IPS-15b (cell line): ENCODE data around the gene EPS8L3.

Experiments used
- H3K27me3 ChIP-seq: one replicate; pipeline ENCODE4 v1.6.1; 2013; ENCODE audit warnings: low read length; ENCODE audit not compliant: control insufficient read depth, insufficient read depth
- H3K36me3 ChIP-seq: one replicate; pipeline ENCODE4 v1.6.1; 2013; ENCODE audit warnings: low read length; ENCODE audit not compliant: control insufficient read depth, insufficient read depth
- H3K4me1 ChIP-seq: one replicate; pipeline ENCODE4 v1.6.1; 2013; ENCODE audit warnings: mild to moderate bottlenecking, low read length; ENCODE audit not compliant: control insufficient read depth, insufficient read depth
- H3K4me3 ChIP-seq: one replicate; pipeline ENCODE4 v1.5.1; 2013; ENCODE audit warnings: low read depth, low read length
- H3K9ac ChIP-seq: one replicate; pipeline ENCODE4 v1.6.1; 2013; ENCODE audit warnings: low read depth, mild to moderate bottlenecking, low read length
- H3K9me3 ChIP-seq: one replicate; pipeline ENCODE4 v1.6.1; 2013; ENCODE audit warnings: mild to moderate bottlenecking, low read length; ENCODE audit not compliant: control insufficient read depth, insufficient read depth

Gene EPS8L3

GRCh38 chr1:109791495-109792043, 27.8 kb upstream of the EPS8L3 start:
- Histone ChIP-seq H3K27me3 (no peaks in the 10 kb centered on the region), H3K9ac (no peak overlapping the region), H3K9me3 (no peaks in the 10 kb centered on the region), H3K4me3 (no peak overlapping the region), H3K36me3 (no peaks in the 10 kb centered on the region), H3K4me1 (peaks cover 11% of the 10 kb centered on the region)

DNA sequence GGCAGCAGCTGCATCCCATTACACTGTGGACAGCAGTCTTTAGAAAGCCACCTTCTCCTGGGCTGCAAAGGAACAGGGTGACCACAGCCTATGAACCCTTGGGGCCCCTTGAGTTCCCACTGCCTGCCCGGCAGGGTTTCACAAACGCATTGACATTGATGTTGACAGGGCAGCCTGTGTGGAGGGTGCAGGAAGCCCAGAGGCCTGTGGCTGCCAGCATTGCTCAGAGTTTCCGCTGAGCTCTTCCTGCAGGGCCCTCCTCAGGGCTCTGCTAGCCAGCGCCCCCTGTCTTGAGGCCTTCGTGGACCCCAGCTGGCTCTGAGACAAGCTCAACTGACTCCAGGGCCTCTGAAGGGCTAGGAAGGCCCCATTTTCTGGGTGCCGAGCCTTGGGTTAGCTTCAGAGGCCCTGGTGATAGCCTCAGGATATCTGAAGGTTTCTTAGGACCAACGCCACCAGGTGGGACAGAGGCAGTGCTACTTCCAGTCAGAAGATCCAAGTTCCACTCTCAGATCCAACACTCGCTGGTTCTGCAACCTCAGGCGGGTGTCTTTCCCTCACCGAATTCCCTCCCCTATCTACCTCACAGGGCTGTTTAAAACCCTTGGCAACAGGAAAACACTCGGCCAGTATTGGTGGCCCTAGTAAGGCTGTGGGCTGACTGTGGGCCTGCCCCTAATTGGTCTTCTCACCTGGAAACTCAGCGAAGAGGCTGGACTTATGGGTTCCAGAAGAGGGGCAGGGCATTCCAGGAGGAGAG, 27.2 kb upstream of the EPS8L3 start:
- no peaks in the 10 kb centered on the region for H3K36me3 ChIP-seq
- no peaks in the 10 kb centered on the region for H3K9me3 ChIP-seq
- H3K4me1 ChIP-seq = peaks cover 11% of the 10 kb centered on the region
- no peak overlapping the region for H3K4me3 ChIP-seq
- H3K9ac ChIP-seq = no peak overlapping the region
- no peaks in the 10 kb centered on the region for H3K27me3 ChIP-seq

DNA sequence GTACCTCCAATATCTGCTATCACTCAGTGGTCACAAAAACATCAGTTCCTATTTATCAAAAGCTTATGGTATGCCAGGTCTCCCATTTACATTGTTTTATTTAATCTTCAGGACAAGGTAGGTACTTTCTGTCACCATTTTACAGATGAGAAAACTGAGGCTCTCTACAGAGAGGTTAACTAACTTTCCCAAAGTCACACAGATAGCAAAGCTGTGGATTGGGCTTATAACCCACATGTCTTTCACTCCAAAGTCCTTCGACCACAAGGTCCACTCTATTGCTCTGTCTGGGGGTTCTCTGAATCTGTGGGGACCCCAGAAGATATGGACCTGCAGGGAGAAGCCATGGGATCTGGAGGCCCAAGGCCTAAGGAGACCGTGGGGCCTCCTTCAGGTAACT, 26.6 kb upstream of the EPS8L3 start:
- Histone ChIP-seq H3K9ac (no peak overlapping the region), H3K9me3 (no peaks in the 10 kb centered on the region), H3K4me3 (no peak overlapping the region), H3K4me1 (peaks cover 11% of the 10 kb centered on the region), H3K36me3 (no peaks in the 10 kb centered on the region), H3K27me3 (no peaks in the 10 kb centered on the region)

DNA sequence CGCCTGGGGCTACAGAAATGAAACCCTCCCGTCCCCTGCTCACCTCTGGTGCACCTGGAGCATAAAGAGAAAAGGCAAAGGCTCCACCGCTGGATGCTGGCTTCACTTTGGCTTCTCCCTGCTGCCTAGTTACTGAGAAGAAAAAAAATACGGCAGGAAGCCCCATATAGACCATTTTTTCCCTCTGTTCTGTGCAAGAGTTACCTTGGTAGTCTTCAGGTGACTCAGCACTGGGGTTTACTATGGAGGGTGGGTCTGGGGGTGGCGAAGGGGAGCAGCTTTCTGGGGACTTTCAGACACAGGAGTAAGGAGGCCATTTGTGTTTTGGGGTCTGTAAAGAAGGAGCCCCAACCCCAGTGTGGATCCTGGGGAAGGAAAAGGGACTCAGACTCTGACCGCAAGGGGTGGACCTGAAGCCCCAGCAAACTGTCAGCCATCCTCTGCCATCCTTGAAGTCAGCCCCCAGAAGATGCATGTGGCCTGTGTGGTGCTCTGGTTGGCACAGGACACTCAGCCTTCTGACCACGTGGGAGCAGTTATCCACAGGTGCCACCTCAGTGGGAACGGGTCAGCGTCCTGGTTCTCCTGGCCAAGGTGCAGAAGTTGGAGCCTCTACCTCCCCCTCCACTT, 25.9 kb upstream of the EPS8L3 start:
- no peaks in the 10 kb centered on the region for H3K27me3 ChIP-seq
- no peak overlapping the region for H3K4me3 ChIP-seq
- H3K9ac ChIP-seq = no peak overlapping the region
- H3K4me1 ChIP-seq = peaks cover 11% of the 10 kb centered on the region
- H3K9me3 ChIP-seq = no peaks in the 10 kb centered on the region
- H3K36me3 ChIP-seq = no peaks in the 10 kb centered on the region

DNA sequence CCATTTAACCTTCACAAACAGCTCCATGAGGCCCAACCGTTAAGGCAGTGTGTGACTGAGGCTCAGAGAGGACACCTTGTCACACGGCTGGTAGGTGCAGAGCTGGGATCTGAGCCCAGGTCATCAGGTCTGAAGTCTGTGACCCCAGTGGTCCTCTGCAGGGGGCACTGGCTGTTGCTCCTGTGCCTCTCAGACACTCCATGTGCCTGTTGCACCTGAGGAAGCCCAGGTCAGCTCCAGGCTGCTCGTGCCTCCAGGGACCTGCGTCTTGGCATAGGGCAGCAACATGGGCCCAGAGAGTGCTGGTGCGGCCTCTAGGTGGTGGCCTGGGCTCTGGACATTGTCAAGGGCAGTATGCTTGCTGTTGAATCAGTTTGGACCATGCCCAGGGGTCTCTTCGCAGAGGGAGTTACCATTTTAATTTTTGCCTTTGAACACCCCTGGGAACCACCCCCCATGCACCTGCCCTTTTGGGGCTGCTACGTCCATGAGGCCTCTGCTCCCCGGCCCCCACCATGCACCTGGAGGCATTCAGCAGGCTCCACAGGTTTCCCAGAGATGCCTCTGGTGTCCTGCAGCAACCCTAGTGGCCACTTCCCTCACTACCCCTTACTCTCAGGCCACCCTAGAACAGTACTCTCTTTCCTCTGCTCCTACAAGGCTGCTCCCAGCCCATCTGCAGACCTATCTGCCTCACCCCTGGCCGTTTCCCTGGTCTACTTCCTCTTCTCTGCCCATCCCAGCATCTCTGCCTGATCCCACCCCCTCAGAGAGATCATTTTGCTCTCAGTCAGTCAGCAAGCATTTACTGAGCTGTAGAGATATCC, 25.2 kb upstream of the EPS8L3 start:
- no peaks in the 10 kb centered on the region for H3K36me3 ChIP-seq
- H3K27me3 ChIP-seq = no peaks in the 10 kb centered on the region
- no peaks in the 10 kb centered on the region for H3K9me3 ChIP-seq
- H3K4me3 ChIP-seq = no peak overlapping the region
- no peak overlapping the region for H3K9ac ChIP-seq
- H3K4me1 ChIP-seq = peaks cover 8% of the 10 kb centered on the region

DNA sequence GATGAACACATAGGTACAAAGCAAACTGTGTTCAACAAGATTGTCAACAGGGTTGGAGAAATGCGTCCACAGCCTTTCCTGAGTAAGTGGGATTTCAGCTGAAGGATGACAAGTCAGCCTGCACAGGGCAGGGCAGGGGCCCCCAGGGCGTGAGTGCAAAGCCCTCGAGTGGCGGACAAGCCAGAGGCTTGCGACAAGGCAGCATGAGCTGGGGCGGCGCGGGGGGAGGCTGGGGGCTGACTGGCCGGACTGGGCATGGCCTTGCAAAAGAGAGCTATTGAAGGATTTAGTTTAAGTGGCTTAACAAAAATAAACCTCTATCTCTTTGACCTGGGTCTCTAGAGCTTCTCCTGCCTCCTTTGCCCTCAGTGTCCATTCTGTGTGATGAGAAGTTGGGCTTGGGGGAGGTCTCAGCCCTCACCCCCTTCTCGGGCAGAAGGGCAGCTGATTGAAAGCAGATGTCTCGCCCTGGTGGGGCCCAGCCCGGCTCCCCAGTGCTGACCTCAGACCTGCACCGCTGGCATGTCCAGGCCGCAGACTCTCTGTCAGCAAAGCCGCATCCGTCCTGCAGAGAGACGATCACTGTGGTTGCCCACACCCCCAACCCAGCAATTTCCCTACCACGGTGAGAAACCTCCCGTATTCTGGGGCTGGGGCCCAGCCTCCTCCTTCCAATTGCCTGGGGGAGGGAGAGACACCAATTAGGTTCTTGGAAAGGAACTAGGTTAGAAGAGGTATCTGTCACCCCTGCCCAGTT, 24.3 kb upstream of the EPS8L3 start:
- Histone ChIP-seq H3K36me3 (no peaks in the 10 kb centered on the region), H3K27me3 (no peaks in the 10 kb centered on the region), H3K4me1 (peaks cover 9% of the 10 kb centered on the region), H3K4me3 (no peak overlapping the region), H3K9ac (no peak overlapping the region), H3K9me3 (no peaks in the 10 kb centered on the region)

GRCh38 chr1:109787211-109787844, 23.6 kb upstream of the EPS8L3 start:
- H3K4me1 ChIP-seq = peaks cover 9% of the 10 kb centered on the region
- H3K27me3 ChIP-seq = no peaks in the 10 kb centered on the region
- no peaks in the 10 kb centered on the region for H3K36me3 ChIP-seq
- H3K9me3 ChIP-seq = no peaks in the 10 kb centered on the region
- no peak overlapping the region for H3K9ac ChIP-seq
- no peak overlapping the region for H3K4me3 ChIP-seq

- H3K9me3 ChIP-seq = no peaks in the 10 kb centered on the region
- no peaks in the 10 kb centered on the region for H3K27me3 ChIP-seq
- H3K9ac ChIP-seq = no peak overlapping the region
- H3K36me3 ChIP-seq = no peaks in the 10 kb centered on the region
- peaks cover 9% of the 10 kb centered on the region for H3K4me1 ChIP-seq
- no peak overlapping the region for H3K4me3 ChIP-seq
Observed at GRCh38 chr1:109786531-109787021, 22.9 kb upstream of the EPS8L3 start.

DNA sequence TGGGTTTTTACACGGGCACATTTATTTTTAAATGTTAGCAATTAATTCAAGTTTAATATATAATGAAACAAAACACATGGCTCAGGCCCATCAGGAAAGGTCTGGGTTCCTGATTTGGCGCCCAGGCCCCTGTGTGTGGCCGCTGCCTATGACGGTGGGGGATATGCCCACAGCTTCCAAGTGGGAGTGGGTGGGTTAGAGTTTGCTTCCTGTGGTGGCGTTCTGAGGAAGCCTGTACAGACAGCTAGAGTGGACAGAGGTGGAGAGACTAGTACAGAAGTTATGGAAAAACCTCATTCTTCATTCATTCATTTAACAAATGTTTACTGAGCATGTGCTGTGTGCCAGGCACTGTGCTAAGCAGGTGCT, 22.4 kb upstream of the EPS8L3 start:
- Histone ChIP-seq H3K36me3 (no peaks in the 10 kb centered on the region), H3K4me1 (peaks cover 9% of the 10 kb centered on the region), H3K4me3 (no peak overlapping the region), H3K9me3 (no peaks in the 10 kb centered on the region), H3K9ac (no peak overlapping the region), H3K27me3 (no peaks in the 10 kb centered on the region)

DNA sequence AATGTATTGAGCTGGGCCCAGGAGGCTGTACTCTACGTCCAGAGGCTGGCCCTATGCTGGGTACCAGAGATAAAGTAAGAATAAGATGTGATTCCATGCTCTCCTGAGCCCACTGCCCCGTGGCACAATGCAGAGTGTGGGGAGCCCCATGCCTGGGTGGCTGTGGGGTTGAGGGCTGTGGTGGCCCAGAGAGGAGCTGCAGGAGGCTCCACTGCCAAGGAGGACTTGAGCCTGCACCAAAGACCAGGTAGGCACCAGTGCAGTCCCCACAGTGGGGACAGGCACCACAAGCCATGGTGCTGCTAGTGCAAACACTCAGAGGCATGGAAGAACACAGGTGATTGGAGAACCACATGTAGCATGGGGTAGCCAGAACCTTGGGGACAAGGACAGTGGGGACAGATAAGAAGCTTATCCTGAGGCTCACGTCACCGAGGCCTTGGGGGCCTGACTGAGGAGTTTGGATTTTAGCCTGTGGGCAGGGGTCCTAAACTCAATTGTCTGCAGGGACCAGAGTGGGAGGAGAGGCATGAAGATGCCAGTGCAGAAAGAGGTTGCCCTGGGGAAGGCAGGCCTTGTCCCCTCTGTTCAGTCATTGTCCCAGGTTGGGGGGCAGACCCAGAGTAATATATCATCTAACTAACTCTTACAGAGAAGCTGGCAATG, 21.9 kb upstream of the EPS8L3 start:
- Histone ChIP-seq H3K4me1 (peaks cover 9% of the 10 kb centered on the region), H3K9ac (no peak overlapping the region)

More for the DNA sequence above, 21.9 kb upstream of the EPS8L3 start:
- Histone ChIP-seq H3K9me3 (no peaks in the 10 kb centered on the region), H3K4me3 (no peak overlapping the region), H3K27me3 (no peaks in the 10 kb centered on the region), H3K36me3 (no peaks in the 10 kb centered on the region)
